GM21526 (cell line): ENCODE measurements around the gene CPS1.

Experiments used
- ATAC-seq: cut with Tn5 transposase; IDR thresholded peaks from one replicate; pipeline ENCODE4 v1.9.1; 2021; ENCODE audit warnings: moderate library complexity; ENCODE audit not compliant: unreplicated experiment, low FRiP score

Gene CPS1

DNA sequence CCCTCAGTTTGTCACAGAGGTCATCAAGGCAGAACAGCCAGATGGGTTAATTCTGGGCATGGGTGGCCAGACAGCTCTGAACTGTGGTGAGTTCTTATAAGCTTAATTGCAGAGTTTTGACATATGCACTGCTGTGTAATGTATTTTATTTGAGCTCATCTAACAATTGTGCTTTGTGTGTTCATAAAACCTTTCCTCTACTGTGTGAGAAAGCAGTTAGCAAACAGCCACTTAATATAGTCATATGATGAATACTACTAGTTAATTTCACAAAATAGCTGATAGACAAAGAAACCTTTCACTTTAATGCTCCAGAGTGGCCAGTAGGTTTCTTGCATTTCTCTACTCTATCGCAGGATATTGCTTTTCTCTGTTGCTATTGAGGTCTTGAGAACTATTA lies 43.1 kb downstream of the CPS1 start:
- no peak for ATAC-seq

DNA sequence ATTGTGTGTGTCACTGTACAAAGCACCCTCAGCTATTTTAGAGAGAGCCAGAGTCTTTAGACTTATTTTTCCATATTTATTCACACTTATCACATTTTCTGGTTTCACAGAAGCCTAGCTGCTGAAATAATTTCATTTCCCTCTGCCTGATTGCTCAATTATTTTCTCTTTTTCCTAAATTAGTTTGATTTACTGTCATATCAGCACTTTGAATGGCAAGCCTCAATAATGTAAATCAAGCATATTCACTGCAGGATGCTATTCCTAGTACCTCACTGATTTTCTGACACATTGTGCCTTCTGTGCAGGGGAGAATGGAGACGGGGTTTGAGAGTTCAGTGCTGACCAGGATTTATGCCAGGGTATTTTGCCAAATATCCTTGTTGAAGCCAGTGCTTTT lies 48.3 kb downstream of the CPS1 start:
- ATAC-seq: no peak

DNA sequence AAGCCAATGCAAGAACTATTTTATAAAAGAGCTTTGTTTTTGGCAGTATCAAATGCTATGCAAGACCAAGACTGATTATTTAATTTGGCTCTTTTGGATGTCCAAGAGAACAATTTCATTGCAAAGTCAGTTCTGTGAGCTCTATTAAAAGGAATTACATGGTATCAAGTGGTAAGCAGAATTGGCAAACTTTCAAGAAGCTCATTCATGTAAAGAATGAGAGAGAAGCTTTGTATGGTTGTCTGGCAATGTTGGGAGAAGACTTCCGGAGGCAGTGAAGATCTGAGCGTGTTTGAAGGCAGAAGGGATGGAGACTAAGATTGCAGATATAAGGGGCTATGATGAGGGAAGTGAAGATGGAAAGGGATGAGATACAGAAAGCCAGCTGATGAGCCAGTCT lies 49.6 kb downstream of the CPS1 start:
- no peak for ATAC-seq

DNA sequence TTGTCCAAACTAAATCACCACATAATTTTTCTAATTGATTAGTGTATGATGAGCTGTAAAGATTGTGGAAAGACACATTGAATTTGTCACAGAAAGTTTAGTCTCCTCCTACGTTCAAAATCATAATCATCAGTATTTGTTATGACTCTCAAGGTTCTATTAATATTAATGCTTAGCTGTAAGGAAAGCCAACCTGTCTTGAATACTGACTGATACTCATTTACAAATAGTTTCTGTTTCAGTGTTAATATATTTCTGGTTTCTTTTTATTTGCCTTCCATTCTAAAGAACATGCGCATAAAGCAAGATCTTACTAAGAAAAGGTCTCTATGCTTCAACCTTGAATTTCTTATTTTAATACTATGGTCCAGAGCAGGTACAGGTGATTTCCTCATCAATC lies 55.1 kb downstream of the CPS1 start:
- peak; percentile 77 for ATAC-seq

DNA sequence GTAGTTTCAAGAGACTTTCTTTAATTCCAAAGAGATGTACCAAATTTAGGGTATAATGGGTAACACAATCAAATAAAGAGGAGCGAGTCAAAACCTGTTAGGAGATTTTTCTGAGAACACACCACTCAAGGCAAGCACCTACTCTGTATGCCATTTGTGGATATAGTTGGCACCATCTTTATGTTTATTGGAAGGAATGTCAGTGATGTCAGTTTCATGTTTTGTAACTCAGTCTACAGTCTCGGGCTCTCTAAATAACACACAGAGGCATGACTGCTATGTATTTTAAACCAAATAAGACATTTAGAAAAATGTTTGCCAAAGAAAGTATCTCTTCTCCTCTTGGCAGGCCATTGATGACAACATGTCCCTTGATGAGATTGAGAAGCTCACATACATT lies 59.7 kb downstream of the CPS1 start:
- no peak for ATAC-seq

DNA sequence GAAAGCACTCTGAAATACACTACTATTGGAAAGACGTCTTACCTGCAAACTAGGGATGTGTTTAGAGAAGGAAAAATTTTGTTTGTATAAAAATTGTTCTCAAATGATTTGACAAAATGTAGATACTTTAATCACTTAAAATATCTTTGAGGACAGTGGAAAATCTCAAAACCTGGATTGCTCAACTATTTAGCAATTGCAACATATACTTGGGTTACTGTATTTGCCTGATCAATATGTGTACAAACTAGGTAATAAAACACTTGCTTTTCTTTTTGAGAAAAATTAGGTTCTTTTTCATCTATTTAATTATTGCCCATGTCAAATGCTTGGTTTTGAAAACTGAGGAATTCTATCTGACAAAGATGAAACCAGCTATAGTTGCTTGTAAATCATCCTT lies 60.9 kb downstream of the CPS1 start:
- no peak for ATAC-seq

DNA sequence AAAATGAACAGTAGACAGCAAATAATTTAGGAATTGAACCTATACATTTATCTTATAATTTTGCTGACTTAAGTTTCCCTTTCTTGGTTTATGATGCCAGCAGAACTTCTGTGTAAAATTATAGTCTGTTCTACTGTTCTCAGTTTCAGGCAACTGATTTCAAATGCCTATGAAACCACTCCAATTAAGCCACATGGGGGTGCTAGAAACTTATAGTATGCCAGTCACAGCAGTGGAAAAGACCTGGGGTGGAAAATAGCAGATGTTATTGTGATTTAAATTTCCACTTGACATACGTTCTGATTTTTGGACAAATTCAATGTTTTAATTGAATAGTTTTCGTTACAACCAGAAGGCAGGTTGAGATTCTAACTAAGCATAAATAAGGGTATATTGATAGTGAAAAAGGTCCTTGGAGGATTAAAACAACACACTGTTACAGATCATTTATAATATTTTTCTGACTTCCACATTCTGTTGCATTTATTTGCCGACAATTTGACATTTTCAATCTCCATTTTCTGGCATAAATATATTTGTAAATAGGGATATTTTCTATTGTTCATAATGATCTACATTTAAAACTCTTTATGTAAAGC lies 61.4 kb downstream of the CPS1 start:
- ATAC-seq: peak; percentile 93

DNA sequence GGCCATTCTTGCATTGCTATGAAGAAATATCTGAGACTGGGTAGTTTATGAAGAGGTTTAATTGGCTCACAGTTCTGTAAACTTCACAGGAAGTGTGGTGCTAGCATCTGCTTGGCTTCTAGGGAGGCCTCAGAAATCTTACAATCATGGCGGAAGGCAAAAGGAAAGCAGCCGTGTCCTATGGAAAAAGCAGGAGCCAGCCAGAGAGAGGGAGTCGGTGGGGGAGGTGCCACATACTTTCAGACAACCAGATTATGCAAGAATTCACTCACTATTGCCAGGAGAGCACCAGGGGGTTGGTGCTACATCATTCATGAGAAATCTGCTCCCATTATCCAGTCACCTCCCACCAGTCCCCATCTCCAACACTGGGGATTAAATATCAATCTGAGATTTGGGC lies 64.1 kb downstream of the CPS1 start:
- ATAC-seq: no peak

DNA sequence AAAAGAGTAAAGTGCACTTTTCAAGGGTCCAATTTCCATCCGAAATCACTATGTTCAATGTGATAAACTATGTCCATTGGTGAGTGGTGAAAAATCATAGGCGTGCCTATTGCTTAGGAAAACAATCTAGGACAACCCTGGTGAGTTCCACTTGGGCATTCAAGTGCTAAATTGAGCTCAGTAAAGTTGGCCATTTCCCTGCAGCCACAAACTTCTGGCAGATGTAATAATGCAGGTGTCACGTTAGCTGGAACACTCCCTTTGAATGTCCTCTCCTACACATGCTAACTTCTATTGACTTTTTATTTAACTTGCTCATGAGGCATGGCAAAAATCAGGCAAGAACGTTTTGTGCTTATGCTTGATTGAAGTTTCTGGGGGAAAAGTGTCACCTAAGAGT lies 67.1 kb downstream of the CPS1 start:
- ATAC-seq: no peak

DNA sequence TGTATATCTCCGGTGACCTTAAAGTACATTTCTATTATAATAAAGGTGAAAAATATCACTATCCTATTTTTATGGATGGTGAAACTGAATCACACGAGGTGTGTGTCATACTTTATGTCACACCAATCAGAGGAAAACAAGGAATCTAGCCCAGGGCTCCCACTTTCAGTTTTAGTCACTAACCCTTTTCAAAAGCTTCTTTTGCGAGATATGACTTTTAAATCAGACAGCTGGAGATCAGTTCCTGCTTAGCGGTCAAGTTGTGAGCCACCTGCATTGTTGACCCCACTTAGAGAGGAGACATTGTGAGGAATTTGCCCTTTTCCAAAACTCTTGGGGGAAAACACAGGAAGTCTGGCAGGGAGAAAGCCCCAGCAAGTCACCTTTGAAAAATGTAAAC lies 70.5 kb downstream of the CPS1 start:
- peak; percentile 63 for ATAC-seq

DNA sequence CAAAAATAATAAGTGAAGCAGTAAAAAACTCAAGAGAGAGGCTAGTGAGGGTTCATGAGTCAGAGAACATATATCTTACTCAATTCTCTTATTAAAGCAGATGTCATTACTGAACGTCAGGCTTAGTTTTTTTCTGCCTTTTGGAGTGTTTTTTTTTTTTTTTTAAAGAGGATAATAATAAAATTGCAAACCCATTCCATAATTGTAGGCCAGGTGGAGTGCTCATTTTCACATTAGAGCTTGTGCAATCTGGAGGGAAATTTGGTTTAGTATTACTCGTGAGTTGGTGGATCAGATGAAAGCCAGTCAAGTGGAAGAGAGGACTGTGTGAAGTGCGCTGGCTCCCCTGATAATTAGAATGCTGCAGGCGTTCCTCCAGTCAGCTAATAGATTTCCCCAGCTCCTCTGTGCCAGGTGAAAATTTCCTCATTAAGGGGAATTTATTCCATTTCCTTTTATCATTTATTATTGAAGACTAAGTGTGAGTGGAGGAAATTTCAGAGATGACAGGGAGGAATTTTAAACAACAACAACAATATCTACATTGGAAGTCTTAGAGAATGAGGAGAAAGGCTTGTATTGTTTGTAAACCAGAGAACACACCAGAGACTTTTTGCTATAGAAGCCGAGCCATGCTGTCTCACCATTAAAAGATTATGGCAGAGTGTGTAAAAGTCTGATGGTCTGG lies 74.6 kb downstream of the CPS1 start:
- ATAC-seq: no peak

DNA sequence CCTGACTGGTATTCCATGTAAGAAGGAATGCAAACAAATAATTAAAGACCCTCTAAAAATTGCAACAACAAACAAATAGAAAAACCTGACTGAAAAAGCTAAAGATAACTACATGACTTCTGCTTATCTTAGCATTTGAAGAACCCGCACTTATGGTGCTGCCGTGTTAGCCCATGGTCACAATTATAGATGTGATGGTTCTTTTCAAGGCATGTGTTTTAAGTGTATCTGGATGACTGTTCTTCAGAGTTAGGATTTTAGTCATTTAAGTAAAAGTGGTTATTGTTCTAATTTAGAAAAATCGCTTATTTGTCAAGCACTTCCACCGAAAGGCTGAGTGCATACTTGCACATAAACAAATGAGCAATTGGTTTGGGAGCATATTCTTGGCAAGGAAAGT lies 77.3 kb downstream of the CPS1 start:
- ATAC-seq: peak; percentile 68

DNA sequence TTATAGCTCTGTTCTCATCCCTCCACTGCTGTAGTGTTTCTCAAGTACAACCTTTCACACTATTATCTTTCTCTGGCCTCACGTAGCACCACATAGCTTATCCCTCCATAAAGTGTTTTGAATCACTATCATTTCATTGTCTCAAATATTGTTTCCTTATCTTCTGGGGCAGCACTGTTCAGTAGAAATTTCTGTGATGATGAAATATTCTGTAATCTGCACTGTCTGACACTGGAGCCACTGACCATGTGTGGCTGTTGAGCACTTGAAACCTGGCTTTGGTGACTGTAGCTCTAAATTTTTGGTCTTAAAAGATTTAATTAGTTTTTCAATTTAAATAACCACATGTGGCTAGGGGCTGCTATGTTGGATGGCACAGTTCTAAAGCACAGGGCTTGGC lies 78.9 kb downstream of the CPS1 start:
- no peak for ATAC-seq

DNA sequence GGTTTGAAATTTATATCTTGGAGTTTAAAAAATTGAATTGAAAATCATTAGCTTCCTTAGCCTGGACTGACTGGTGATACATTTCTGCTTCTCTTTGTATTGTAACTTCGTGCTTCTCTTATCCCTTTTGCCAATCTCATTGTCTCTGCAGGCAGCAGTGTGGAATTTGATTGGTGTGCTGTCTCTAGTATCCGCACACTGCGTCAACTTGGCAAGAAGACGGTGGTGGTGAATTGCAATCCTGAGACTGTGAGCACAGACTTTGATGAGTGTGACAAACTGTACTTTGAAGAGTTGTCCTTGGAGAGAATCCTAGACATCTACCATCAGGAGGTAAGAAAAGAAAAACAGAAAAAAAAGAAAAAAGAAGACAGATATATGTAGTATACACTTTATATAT lies 85.9 kb downstream of the CPS1 start:
- no peak for ATAC-seq

DNA sequence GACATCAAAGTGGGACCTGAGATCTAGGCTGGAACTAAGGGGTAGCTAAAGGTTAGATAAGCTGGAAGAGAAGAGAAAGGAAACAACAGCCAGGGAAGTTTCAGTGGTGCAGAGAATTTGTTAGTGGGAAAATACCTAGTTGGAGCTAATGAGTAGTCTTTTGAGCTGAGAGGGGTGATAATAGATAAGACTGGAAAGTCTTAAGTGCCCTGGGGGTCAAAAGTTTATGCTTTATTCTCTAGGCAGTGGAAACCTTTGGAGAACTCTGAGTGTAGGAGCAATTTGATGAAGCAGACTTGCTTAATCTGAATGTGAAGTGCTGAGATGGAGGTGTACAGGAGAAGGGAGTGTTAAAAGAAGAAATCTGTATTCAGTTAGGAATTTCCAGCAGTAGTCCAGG lies 90.8 kb downstream of the CPS1 start:
- no peak for ATAC-seq

DNA sequence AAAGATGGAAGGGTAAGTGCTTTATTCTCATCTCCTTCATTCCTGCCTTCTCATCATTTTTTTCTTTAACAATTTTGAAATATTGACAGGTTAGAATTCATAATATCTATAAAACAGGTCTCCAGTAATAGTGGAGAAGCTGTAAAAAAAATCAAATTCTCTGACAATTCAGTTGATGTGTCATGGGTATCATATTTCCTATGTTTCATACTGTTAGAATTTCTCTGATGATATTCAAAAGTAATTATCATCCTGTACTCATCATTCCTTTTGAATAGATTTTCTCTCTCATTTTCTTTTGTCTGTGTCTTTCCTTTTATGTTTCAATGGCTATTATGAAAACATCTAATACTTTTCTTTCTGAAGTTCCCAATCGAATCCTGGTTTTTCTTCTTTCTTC lies 97.7 kb downstream of the CPS1 start:
- ATAC-seq: no peak

DNA sequence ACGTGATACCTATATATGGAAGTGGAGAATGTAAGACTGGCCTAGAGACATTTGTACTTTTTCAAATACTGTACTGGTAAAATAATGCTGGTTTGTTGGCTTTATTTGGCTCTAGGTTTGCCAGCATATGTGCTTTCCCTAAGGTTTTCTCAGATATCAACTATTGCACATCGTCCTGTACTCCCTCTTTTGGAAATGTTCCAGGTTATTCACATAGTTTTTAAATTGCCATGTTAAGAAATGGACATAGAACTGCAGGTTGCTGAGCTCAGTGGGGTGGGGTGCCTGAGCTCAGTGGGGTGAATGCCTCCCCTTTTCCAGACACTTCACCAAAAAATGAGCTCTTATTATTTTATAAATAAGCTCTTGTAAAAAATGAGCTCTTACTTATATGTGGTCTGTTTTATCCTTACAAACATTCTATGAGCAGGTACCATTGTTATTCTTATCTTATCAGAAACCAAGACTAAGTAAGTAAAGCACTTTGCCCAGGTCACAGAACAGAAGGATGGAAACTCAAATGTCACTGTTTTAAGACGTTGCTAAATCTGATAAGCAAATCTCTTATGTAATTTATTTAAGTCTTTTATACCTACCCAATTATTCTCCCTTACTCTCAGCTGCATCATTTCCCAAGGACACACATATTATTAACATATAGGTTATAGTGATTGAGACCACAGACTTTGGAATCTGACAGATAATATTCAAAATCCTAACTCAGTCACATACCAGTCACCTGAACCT lies 99.0 kb downstream of the CPS1 start:
- no peak for ATAC-seq

DNA sequence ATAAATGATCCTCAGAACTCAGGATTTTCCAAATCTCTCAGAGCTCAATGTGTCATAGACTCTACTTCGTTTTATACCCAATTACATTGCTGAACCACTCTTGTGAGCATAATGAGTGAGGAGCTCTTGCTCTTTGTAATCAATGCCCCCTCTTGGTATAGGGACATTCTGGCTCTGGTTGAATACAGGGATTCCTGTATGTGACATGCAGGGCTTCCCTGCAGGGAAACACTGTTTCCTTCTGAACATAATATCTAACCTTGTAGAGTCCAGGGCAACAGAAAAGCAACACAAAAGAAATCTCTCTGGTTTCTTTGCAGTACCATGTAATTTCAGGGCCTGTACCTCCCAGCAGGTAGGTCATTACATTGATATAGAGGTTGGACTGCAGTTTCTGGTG lies 101.5 kb downstream of the CPS1 start:
- no peak for ATAC-seq

DNA sequence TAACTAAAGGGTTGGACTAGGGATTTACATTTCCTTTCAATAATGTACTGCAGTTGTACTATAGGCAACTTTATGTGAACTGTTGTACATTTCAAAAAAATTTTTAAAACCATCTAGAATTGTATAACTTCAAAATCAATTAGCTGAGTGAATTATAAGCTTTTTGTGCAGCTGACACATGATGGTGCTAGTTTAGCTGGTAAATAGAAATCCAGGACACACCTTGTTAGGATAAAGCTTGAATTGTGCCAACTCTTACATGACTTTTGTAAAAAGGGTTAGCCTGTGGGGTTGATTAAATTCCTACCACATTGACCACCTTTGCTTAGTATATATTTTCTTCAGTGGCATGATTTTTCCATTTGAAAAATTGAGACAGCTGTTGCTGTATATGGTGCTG lies 104.4 kb downstream of the CPS1 start:
- ATAC-seq: no peak

DNA sequence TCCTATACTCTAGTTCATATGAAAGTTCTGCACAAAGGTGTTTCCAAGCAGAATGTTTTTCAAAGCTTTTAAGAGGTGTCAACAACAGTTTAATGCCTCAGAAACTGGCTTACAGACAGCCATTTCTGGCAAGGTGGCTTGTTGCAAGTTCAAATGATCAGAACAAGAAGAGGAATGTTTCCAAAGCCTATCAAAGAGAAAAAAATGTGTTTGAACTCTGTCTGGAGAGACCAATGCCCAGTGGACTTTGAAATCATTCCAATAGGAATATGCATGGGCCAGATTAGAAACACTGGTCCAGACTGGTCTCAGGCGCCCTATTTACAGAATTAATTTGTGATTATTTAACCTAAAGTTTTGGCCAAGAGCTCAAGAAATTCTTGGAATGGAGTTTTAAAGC lies 106.2 kb downstream of the CPS1 start:
- no peak for ATAC-seq

DNA sequence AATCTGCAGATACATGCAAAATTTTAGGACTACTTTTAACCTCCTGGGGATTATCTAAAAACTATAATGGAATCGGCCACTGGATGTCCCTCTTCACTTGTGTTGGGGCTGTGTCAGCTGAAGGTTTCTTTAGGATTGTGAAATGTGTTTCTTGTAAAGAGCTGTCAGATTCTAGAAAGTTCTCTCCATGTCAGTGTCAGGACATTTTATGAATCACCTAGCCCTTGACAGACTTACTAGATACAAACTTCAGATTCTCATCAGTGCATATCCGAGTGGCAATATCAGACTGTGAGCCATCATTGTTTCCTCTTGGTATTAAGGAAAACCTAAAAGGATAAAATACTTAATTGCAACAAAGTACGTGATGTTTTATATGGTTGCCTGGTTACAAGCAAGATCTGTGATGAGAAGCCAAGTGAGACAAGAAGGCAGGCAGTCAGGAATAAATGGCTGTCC lies 107.3 kb downstream of the CPS1 start:
- no peak for ATAC-seq

DNA sequence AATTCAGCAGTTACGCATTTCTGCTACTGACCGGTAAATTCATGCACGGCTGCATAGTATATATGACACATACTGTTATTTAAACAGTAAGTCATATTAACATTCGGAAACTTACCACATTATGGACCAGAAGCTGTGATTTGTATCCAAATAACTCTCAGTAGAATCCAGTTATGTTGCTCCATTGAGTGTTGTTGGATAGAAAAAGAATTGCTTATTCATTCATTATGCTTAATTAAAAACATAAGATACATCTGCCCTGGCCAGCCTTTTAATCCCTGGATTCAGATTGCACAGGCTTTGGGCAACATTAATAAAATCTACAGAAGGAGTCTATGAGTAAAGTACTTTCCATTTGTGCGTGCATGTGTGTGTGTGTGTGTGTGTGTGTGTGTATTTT lies 111.3 kb downstream of the CPS1 start:
- no peak for ATAC-seq
